A549 (cell line): ENCODE measurements around the gene POLDIP3. TPM values are rescaled to one million over a fixed set of nuclear protein-coding genes. Genes with fewer than 3 reads are reported as not detected.

ENCODE experiments used
- ATAC-seq, 2 experiments: fragments of 200-7000 bp in 1 of 2; fragments of >200 bp in 1 of 2; cut with Nextera tagmentation in 1 of 2; cut with Tn5 transposase in 1 of 2; 3 replicates each; pipeline versions ENCODE4 v1.8.0 to v1.9.1; 2018 to 2020; ENCODE audit warnings: mild to moderate bottlenecking in 1 of 2, moderate library complexity in 1 of 2
- CTCF ChIA-PET: fragments of 300-600 bp; sonication (Branson Sonifier 250); formaldehyde crosslinking; extraction: SDS; loops from one replicate; lab custom pipeline; 2021; ENCODE audit warnings: antibody characterized with exemption, inconsistent platforms; lab: Yijun Ruan, JAX
- POLR2A ChIA-PET: fragments of 350-600 bp; formaldehyde crosslinking; extraction: SDS; loops from one replicate; lab custom pipeline; 2021; ENCODE audit warnings: antibody characterized with exemption, inconsistent platforms; lab: Yijun Ruan, JAX
- DNase-seq, 2 experiments: peaks; one replicate each; pipeline versions ENCODE4 v3.0.0 to v3.0.0-alpha.2; 2011 to 2016; ENCODE audit warnings: low read depth in 1 of 2, low spot score in 1 of 2
- FAIRE-seq: peaks from 2 replicates; lab custom pipeline; 2011; peaks lifted over from hg19 to GRCh38; lab: Jason Lieb, UNC
- H3K27ac ChIP-seq, 2 experiments: fragments of >200 bp; sonication (Bioruptor Twin); formaldehyde crosslinking; 3 replicates each; pipeline ENCODE4 v1.5.1; 2016 to 2017
- H3K4me1 ChIP-seq: fragments of >200 bp; sonication (Bioruptor Twin); formaldehyde crosslinking; 3 replicates; pipeline ENCODE4 v1.6.1; 2016
- H3K4me2 ChIP-seq: fragments of >200 bp; sonication (Bioruptor Twin); formaldehyde crosslinking; 3 replicates; pipeline ENCODE4 v1.6.1; 2016
- H3K4me3 ChIP-seq: fragments of >200 bp; sonication (Bioruptor Twin); formaldehyde crosslinking; 3 replicates; pipeline ENCODE4 v1.5.1; 2016
- H3K9me3 ChIP-seq: fragments of >200 bp; sonication (Bioruptor Twin); formaldehyde crosslinking; 3 replicates; pipeline ENCODE4 v1.6.1; 2016
- CBX2 ChIP-seq: fragments of 200-600 bp; sonication (generic); IDR thresholded peaks from 2 replicates; pipeline ENCODE4 v1.6.1; 2016; ENCODE audit warnings: low read depth, mild to moderate bottlenecking, borderline replicate concordance
- FOXS1 ChIP-seq: fragments of 250-450 bp; sonication (Bioruptor Pico); IDR thresholded peaks from 2 replicates; pipeline ENCODE4 v1.5.0; 2020; ENCODE audit warnings: mild to moderate bottlenecking, moderate library complexity
- HOXB5 ChIP-seq: fragments of 250-450 bp; sonication (Bioruptor Pico); IDR thresholded peaks from 2 replicates; pipeline ENCODE4 v1.5.0; 2020; ENCODE audit warnings: mild to moderate bottlenecking, moderate library complexity
- KDM1A ChIP-seq: fragments of 200-600 bp; sonication (generic); IDR thresholded peaks from 2 replicates; pipeline ENCODE4 v1.6.1; 2016; ENCODE audit warnings: low read depth, mild to moderate bottlenecking
- NFE2L2 ChIP-seq: fragments of 150-350 bp; conservative IDR thresholded peaks from 2 replicates; pipeline ENCODE4 v1.6.1; 2014; ENCODE audit warnings: low read length
- NPAS2 ChIP-seq: fragments of 250-450 bp; sonication (Bioruptor Pico); IDR thresholded peaks from 2 replicates; pipeline ENCODE4 v1.8.0; 2022; ENCODE audit warnings: mild to moderate bottlenecking, moderate library complexity, borderline replicate concordance
- PHF8 ChIP-seq: fragments of 200-600 bp; sonication (generic); IDR thresholded peaks from 2 replicates; pipeline ENCODE4 v1.6.1; 2016; ENCODE audit warnings: low read depth, mild to moderate bottlenecking, antibody characterized with exemption, moderate library complexity, borderline replicate concordance
- RARB ChIP-seq: fragments of 250-450 bp; sonication (Bioruptor Pico); IDR thresholded peaks from 2 replicates; pipeline ENCODE4 v1.8.0; 2021; ENCODE audit warnings: mild to moderate bottlenecking, moderate library complexity
- RNF2 ChIP-seq: fragments of 200-600 bp; sonication (generic); IDR thresholded peaks from 2 replicates; pipeline ENCODE4 v1.6.1; 2016; ENCODE audit warnings: low read depth, mild to moderate bottlenecking, antibody characterized with exemption, moderate library complexity, borderline replicate concordance
- SMC3 ChIP-seq: fragments of >200 bp; sonication (Bioruptor Twin); formaldehyde crosslinking; IDR thresholded peaks from 3 replicates; pipeline ENCODE4 v1.6.1; 2018; ENCODE audit warnings: inconsistent platforms
- ZNF302 ChIP-seq: fragments of 250-450 bp; sonication (Bioruptor Pico); IDR thresholded peaks from 2 replicates; pipeline ENCODE4 v1.9.0; 2021; ENCODE audit warnings: inconsistent platforms, mild to moderate bottlenecking, moderate library complexity
- ZSCAN20 ChIP-seq: fragments of 250-450 bp; sonication (Bioruptor Pico); IDR thresholded peaks from 2 replicates; pipeline ENCODE4 v1.8.0; 2022; ENCODE audit warnings: mild to moderate bottlenecking, moderate library complexity
- WGBS: methylation state at CpG from one replicate; pipeline ENCODE4 v1.1.6; 2017; ENCODE audit errors: missing lambda C conversion rate; 5-methylcytosine and 5-hydroxymethylcytosine counted together
- polyA plus RNA-seq, 4 experiments: library from polyadenylated mRNA; depleted of rRNA in 3 of 4; stranded (reverse); fragments of >200 nt; fragmentation: RNase III in 1 of 4; extraction: RNeasy Plus Mini Kit Qiagen cat#74134 plus additional on column Dnase treatment in 1 of 4; gene quantifications; 2 replicates in 3 of 4; 3 replicates in 1 of 4; pipeline ENCODE4 v1.2.3, GENCODE V29; 2011 to 2017
- TF ChIP-seq, protein P1 (sequence below): fragments of 450-650 bp; IDR thresholded peaks from 2 replicates; pipeline ENCODE4 v1.6.1; 2014; ENCODE audit warnings: antibody characterized with exemption
- TF ChIP-seq, protein P2 (sequence below): fragments of 250-450 bp; sonication (Bioruptor Pico); IDR thresholded peaks from 2 replicates; pipeline ENCODE4 v1.5.0; 2021; ENCODE audit warnings: mild to moderate bottlenecking, moderate library complexity, borderline replicate concordance
- TF ChIP-seq, protein P3 (sequence below): fragments of 150-350 bp; IDR thresholded peaks from 2 replicates; pipeline ENCODE4 v1.6.1; 2014; ENCODE audit warnings: low read depth, mild to moderate bottlenecking, low read length

Gene POLDIP3
- polyA plus RNA-seq, 2 of the 4 experiments (the other 2 are of a cell fraction) = 31.5 to 31.8 TPM

DNA sequence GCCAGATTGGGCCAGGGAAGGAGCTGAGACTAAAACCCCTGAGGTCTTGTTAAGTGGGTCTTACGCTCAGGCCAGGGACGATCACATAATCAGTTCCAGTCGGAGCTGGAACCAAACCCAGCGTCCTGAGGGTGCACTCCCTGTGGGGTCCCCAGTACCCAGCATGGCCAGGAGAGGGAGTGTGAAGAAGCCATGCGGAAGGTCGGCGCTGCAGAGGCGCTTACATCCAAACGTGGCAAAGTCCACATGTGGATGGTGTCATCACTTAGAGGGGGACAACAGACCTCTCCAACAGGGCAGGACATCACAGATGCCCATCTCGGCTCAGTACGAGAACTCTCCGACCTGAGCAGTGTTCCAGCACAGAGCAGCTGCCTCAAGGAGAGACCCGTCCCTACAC, 17.4 kb upstream of the POLDIP3 start:
- DNase-seq = peak in 1 of 2 experiments; percentile 25
- peak overlapping the region in 1 of 2 experiments; percentile 37; a peak in 2 of 6 replicates for H3K27ac ChIP-seq
- H3K9me3 ChIP-seq = no peaks in the 10 kb centered on the region
- POLR2A ChIA-PET = no interaction called here
- H3K4me3 ChIP-seq = no peak overlapping the region
- ATAC-seq = peak; percentile 42 to 61; a peak in 4 of 6 replicates
- no peak overlapping the region for H3K4me2 ChIP-seq
- CTCF ChIA-PET = interaction anchor here (0.8 to 4.3 kb wide), 3 partner anchors 10 to 18 kb away, joined by 4 to 42 read pairs (median 5); partner anchors contain the start of gene CYB5R3
- FAIRE-seq = no peak
- no peak for TF ChIP-seq CBX2
- no peak for TF ChIP-seq NPAS2 (CRISPR knock-in tag)
- TF ChIP-seq SMC3 = no peak
- TF ChIP-seq PHF8 = no peak
- TF ChIP-seq, protein P1, sequence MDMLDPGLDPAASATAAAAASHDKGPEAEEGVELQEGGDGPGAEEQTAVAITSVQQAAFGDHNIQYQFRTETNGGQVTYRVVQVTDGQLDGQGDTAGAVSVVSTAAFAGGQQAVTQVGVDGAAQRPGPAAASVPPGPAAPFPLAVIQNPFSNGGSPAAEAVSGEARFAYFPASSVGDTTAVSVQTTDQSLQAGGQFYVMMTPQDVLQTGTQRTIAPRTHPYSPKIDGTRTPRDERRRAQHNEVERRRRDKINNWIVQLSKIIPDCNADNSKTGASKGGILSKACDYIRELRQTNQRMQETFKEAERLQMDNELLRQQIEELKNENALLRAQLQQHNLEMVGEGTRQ = no peak
- TF ChIP-seq, protein P2, sequence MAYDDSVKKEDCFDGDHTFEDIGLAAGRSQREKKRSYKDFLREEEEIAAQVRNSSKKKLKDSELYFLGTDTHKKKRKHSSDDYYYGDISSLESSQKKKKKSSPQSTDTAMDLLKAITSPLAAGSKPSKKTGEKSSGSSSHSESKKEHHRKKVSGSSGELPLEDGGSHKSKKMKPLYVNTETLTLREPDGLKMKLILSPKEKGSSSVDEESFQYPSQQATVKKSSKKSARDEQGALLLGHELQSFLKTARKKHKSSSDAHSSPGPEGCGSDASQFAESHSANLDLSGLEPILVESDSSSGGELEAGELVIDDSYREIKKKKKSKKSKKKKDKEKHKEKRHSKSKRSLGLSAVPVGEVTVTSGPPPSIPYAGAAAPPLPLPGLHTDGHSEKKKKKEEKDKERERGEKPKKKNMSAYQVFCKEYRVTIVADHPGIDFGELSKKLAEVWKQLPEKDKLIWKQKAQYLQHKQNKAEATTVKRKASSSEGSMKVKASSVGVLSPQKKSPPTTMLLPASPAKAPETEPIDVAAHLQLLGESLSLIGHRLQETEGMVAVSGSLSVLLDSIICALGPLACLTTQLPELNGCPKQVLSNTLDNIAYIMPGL (CRISPR knock-in tag) = no peak
- TF ChIP-seq HOXB5 (CRISPR knock-in tag) = no peak
- WGBS = 77% methylated on average over 13 of the region's 13 CpGs
- H3K4me1 ChIP-seq = peaks cover 17% of the 10 kb centered on the region

DNA sequence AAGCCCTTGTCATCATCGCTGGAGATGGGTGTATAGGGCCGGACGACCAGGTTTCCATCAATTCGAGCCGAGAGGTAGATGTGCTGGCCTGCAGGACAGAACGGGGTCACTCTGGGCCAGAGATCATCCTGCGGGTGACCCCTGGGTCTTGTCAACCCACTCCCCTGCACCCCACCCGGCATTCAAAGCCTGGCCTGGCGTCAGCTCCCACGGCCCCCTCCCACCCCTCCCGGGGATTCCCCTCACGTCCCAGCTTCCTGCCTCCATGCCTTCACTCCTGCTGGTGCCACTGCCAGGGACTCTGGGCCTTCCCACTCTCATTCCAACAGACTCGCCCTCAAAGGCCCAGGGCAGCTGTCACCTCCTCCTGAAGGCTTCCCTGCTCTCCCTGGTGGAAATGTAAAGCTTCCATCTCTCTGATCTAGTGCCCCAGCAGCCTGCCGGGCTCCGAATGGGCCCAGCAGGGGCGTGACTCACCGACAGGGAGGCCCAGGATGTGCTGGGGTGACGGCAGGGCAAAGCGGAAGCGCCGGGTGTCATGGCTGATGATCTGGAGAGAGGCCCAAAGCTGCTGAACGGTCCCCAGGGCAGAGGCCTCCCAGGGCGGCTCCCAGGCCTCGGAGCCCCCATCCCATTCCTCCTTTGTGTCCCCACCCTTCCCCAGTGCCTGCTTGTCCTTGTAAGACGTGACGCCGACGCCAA, 16.4 kb upstream of the POLDIP3 start:
- no peak overlapping the region for H3K27ac ChIP-seq
- H3K4me2 ChIP-seq = no peak overlapping the region
- ATAC-seq (no peak), FAIRE-seq (no peak)
- no peak overlapping the region for H3K4me3 ChIP-seq
- ChIA-PET POLR2A (no interaction called here), CTCF (interaction anchor here (0.8 to 4.3 kb wide), 2 partner anchors 9 to 16 kb away, joined by 4 to 42 read pairs; no protein-coding TSS in a partner anchor)
- no peaks in the 10 kb centered on the region for H3K9me3 ChIP-seq
- TF ChIP-seq NFE2L2 (no peak), KDM1A (no peak), HOXB5 (CRISPR knock-in tag) (no peak), NPAS2 (CRISPR knock-in tag) (no peak), FOXS1 (CRISPR knock-in tag) (no peak)
- TF ChIP-seq, protein P3, sequence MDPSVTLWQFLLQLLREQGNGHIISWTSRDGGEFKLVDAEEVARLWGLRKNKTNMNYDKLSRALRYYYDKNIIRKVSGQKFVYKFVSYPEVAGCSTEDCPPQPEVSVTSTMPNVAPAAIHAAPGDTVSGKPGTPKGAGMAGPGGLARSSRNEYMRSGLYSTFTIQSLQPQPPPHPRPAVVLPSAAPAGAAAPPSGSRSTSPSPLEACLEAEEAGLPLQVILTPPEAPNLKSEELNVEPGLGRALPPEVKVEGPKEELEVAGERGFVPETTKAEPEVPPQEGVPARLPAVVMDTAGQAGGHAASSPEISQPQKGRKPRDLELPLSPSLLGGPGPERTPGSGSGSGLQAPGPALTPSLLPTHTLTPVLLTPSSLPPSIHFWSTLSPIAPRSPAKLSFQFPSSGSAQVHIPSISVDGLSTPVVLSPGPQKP = no peak
- TF ChIP-seq, all 56 proteins: peak for 0
- peaks cover 13% of the 10 kb centered on the region for H3K4me1 ChIP-seq
- DNase-seq = no peak
- WGBS = 90% methylated on average over 18 of the region's 28 CpGs

DNA sequence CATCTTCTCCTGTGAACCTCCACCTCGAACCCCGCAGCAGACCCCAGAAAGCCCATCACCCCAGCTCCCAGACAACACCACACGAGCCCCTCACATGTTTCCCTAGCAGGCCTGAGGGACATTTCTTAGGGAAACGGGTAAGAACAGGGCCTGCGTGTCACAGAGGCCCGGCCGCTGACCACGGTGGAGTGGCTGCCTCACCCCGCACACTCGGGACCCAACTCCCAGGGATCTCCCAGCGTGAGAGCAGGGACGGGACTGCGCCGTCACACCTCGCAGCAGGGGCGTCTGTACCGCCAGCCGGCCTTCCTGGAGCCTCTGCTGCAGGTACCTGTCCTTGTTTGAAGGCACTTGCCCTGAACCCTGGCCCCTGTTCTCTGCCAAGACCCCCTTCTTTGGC, 15.5 kb upstream of the POLDIP3 start:
- Histone ChIP-seq H3K4me1 (peaks cover 5% of the 10 kb centered on the region), H3K27ac (no peak overlapping the region), H3K4me3 (no peak overlapping the region), H3K4me2 (no peak overlapping the region), H3K9me3 (no peaks in the 10 kb centered on the region)
- ChIA-PET POLR2A (no interaction called here), CTCF (interaction anchor here (1.0 kb wide), 1 partner anchor 9 kb away, joined by 7 read pairs; no protein-coding TSS in a partner anchor)
- 94% methylated on average over 7 of the region's 18 CpGs for WGBS
- DNase-seq (no peak), FAIRE-seq (no peak), ATAC-seq (no peak)
- TF ChIP-seq RNF2 (no peak), ZNF302 (CRISPR knock-in tag) (no peak), ZSCAN20 (CRISPR knock-in tag) (no peak), RARB (CRISPR knock-in tag) (no peak)
